Endothelial cell (in vitro differentiated cells): ENCODE measurements around the gene UBXN11. TPM values are rescaled to one million over a fixed set of nuclear protein-coding genes. Genes with fewer than 3 reads are reported as not detected.
A peak's percentile ranks its signal among the peaks of the same experiment; 100 is the strongest.

Experiments
- DNase-seq: peaks from one replicate; pipeline ENCODE4 v3.0.0; 2021; ENCODE audit warnings: low spot score
- H3K27ac Mint-ChIP-seq: one replicate; pipeline ENCODE4 v1.8.0; 2021; ENCODE audit warnings: mixed read lengths, inconsistent platforms; ENCODE audit not compliant: unreplicated experiment
- H3K27me3 Mint-ChIP-seq: one replicate; pipeline ENCODE4 v1.8.0; 2021; ENCODE audit warnings: mild to moderate bottlenecking, moderate library complexity, mixed read lengths, inconsistent platforms; ENCODE audit not compliant: unreplicated experiment
- H3K36me3 Mint-ChIP-seq: one replicate; pipeline ENCODE4 v1.8.0; 2021; ENCODE audit warnings: mild to moderate bottlenecking, low read depth, mixed read lengths, inconsistent platforms; ENCODE audit not compliant: unreplicated experiment
- H3K4me1 Mint-ChIP-seq: one replicate; pipeline ENCODE4 v1.8.0; 2021; ENCODE audit warnings: mild to moderate bottlenecking, mixed read lengths, inconsistent platforms; ENCODE audit not compliant: unreplicated experiment
- H3K4me3 Mint-ChIP-seq: one replicate; pipeline ENCODE4 v1.8.0; 2021; ENCODE audit warnings: mild to moderate bottlenecking, mixed read lengths, inconsistent platforms; ENCODE audit not compliant: unreplicated experiment
- H3K9me3 Mint-ChIP-seq: one replicate; pipeline ENCODE4 v1.8.0; 2021; ENCODE audit warnings: mixed read lengths, inconsistent platforms; ENCODE audit not compliant: unreplicated experiment
- CTCF ChIP-seq: fragments of 200-600 bp; sonication (generic); IDR thresholded peaks from one replicate; pipeline ENCODE4 v1.5.0; 2021; ENCODE audit warnings: antibody characterized with exemption; ENCODE audit not compliant: unreplicated experiment
- total RNA-seq: library from RNA; stranded (reverse); fragmentation: NEBNext Ultra II Directional; extraction: Animal tissue kit (Norgen Biotek cat#: 25700); gene quantifications from one replicate; pipeline ENCODE4 v1.2.1, GENCODE V29; 2021; ENCODE audit not compliant: unreplicated experiment

UBXN11 gene
- total RNA-seq, 1 donor from 2014 or later, result 16.0 TPM

- Mint-ChIP-seq H3K4me1 (peaks cover 2% of the 10 kb centered on the region), H3K27me3 (peaks cover 2% of the 10 kb centered on the region), H3K36me3 (peaks cover 28% of the 10 kb centered on the region), H3K27ac (no peak overlapping the region), H3K9me3 (no peaks in the 10 kb centered on the region), H3K4me3 (no peak overlapping the region)
- no peak for DNase-seq
- TF ChIP-seq CTCF, result no peak
Observed at GRCh38 chr1:26254404-26254803, 52.0 kb downstream of the UBXN11 start.

- TF ChIP-seq CTCF, result no peak
- DNase-seq, result no peak
- H3K9me3 Mint-ChIP-seq, result no peaks in the 10 kb centered on the region
- H3K27me3 Mint-ChIP-seq, result peaks cover 2% of the 10 kb centered on the region
- no peaks in the 10 kb centered on the region for H3K4me1 Mint-ChIP-seq
- H3K36me3 Mint-ChIP-seq, result peaks cover 23% of the 10 kb centered on the region
- no peak overlapping the region for H3K27ac Mint-ChIP-seq
- no peak overlapping the region for H3K4me3 Mint-ChIP-seq
Observed at GRCh38 chr1:26252718-26253117, 53.7 kb downstream of the UBXN11 start.

GRCh38 chr1:26239936-26240335 lies 66.5 kb downstream of the UBXN11 start:
- H3K9me3 Mint-ChIP-seq, result no peaks in the 10 kb centered on the region
- DNase-seq, result no peak

GRCh38 chr1:26237230-26237966 lies 69.0 kb downstream of the UBXN11 start:
- Mint-ChIP-seq H3K27me3 (peaks cover 4% of the 10 kb centered on the region), H3K4me3 (no peak overlapping the region), H3K9me3 (no peaks in the 10 kb centered on the region), H3K4me1 (peaks cover 3% of the 10 kb centered on the region), H3K27ac (no peak overlapping the region), H3K36me3 (no peaks in the 10 kb centered on the region)
- no peak for TF ChIP-seq CTCF
- DNase-seq, result no peak

More at GRCh38 chr1:26239936-26240335, 66.5 kb downstream of the UBXN11 start:
- no peak overlapping the region for H3K27ac Mint-ChIP-seq
- TF ChIP-seq CTCF, result no peak
- no peak overlapping the region for H3K4me3 Mint-ChIP-seq
- H3K4me1 Mint-ChIP-seq, result peaks cover 3% of the 10 kb centered on the region
- H3K36me3 Mint-ChIP-seq, result no peaks in the 10 kb centered on the region
- peaks cover 2% of the 10 kb centered on the region for H3K27me3 Mint-ChIP-seq

GRCh38 chr1:26234644-26235370 lies 71.6 kb downstream of the UBXN11 start:
- Mint-ChIP-seq H3K27ac (peak overlapping the region; percentile 15), H3K9me3 (no peaks in the 10 kb centered on the region), H3K4me1 (peaks cover 3% of the 10 kb centered on the region), H3K36me3 (no peaks in the 10 kb centered on the region), H3K27me3 (peaks cover 3% of the 10 kb centered on the region), H3K4me3 (peak overlapping the region; percentile 95)
- no peak for TF ChIP-seq CTCF
- DNase-seq, result no peak
